Breast epithelium (tissue), 3 donors: Measurements from ENCODE around the gene TMEM170A.

Experiments used
- CTCF ChIP-seq, 3 donors: fragments of 450-650 bp; IDR thresholded peaks; one replicate each; pipeline ENCODE4 v1.5.1; 2016 to 2017; ENCODE audit warnings: antibody characterized with exemption in 3 of 3, mild to moderate bottlenecking in 3 of 3, moderate library complexity in 3 of 3
- POLR2AphosphoS5 ChIP-seq, 3 donors: sonication (generic); formaldehyde crosslinking; IDR thresholded peaks; one replicate each; pipeline ENCODE4 v1.6.1; 2017; ENCODE audit warnings: antibody characterized with exemption in 3 of 3

GRCh38 chr16:75481475-75481874, 17.0 kb upstream of the TMEM170A start:
- TF ChIP-seq CTCF (IDR thresholded peaks at IDR 0.05) (no peak), POLR2AphosphoS5 (IDR thresholded peaks at IDR 0.05) (no peak)
